SK-N-SH (cell line): Measurements from ENCODE around the gene RFC5. TPM values are rescaled to one million over a fixed set of nuclear protein-coding genes. Genes with fewer than 3 reads are reported as not detected.

Source experiments
- CTCF ChIA-PET: fragments of 300-600, 350-600 bp; formaldehyde crosslinking; extraction: SDS; loops from one replicate; lab custom pipeline; 2021; lab: Yijun Ruan, JAX
- POLR2A ChIA-PET: fragments of 350-600 bp; sonication (Branson Sonifier 250); formaldehyde crosslinking; extraction: SDS; loops from one replicate; lab custom pipeline; 2020; ENCODE audit warnings: antibody characterized with exemption, inconsistent platforms; lab: Yijun Ruan, JAX
- DNase-seq: peaks from one replicate; pipeline ENCODE4 v3.0.0; 2012
- H2AFZ ChIP-seq: fragments of 200-600 bp; sonication (generic); 2 replicates; pipeline ENCODE4 v1.8.1; 2016; ENCODE audit warnings: antibody characterized with exemption, mild to moderate bottlenecking, low read depth
- H3F3A ChIP-seq: fragments of 200-600 bp; sonication (generic); replicated peaks from 2 replicates; pipeline ENCODE3; 2016; ENCODE audit warnings: antibody characterized with exemption, mild to moderate bottlenecking; ENCODE audit not compliant: insufficient read depth
- H3K27ac ChIP-seq, 2 experiments: fragments of 200-500 bp in 1 of 2; fragments of 200-600 bp in 1 of 2; sonication (Bioruptor generic) in 1 of 2; sonication (generic), shearing (Covaris generic) in 1 of 2; 2 replicates each; pipeline versions ENCODE4 v1.5.1 to v1.6.1; 2014 to 2016; ENCODE audit warnings: low read depth in 2 of 2, inconsistent platforms in 1 of 2, low read length in 1 of 2, mild to moderate bottlenecking in 1 of 2, mixed read lengths in 1 of 2
- H3K27me3 ChIP-seq: fragments of 200-600 bp; sonication (generic), shearing (Covaris generic); 2 replicates; pipeline ENCODE4 v1.6.1; 2016; ENCODE audit warnings: mixed run types; ENCODE audit not compliant: insufficient read depth
- H3K36me3 ChIP-seq, 2 experiments: fragments of 200-500 bp in 1 of 2; fragments of 200-600 bp in 1 of 2; sonication (Bioruptor generic) in 1 of 2; sonication (generic) in 1 of 2; replicated peaks in 1 of 2; 2 replicates each; pipeline versions ENCODE3 to v1.5.1; 2014 to 2016; ENCODE audit warnings: low read length in 1 of 2, mild to moderate bottlenecking in 1 of 2; ENCODE audit not compliant: insufficient read depth in 2 of 2, control insufficient read depth in 1 of 2
- H3K4me1 ChIP-seq, 2 experiments: fragments of 200-500 bp in 1 of 2; fragments of 200-600 bp in 1 of 2; sonication (Bioruptor generic) in 1 of 2; sonication (generic), shearing (Covaris generic) in 1 of 2; 2 replicates each; pipeline versions ENCODE4 v1.5.1 to v1.6.1; 2014 to 2016; ENCODE audit warnings: low read depth in 1 of 2, low read length in 1 of 2, mixed run types in 1 of 2; ENCODE audit not compliant: insufficient read depth in 2 of 2, control insufficient read depth in 1 of 2
- H3K4me2 ChIP-seq: fragments of 200-600 bp; sonication (generic), shearing (Covaris generic); 2 replicates; pipeline ENCODE4 v1.6.1; 2017; ENCODE audit warnings: mixed run types
- H3K4me3 ChIP-seq, 2 experiments: fragments of 200-500 bp in 1 of 2; fragments of 200-600 bp in 1 of 2; sonication (Bioruptor generic) in 1 of 2; sonication (generic), shearing (Covaris generic) in 1 of 2; 2 replicates each; pipeline versions ENCODE4 v1.5.1 to v1.8.1; 2014 to 2016; ENCODE audit warnings: low read depth in 2 of 2, inconsistent platforms in 1 of 2, low read length in 1 of 2, mild to moderate bottlenecking in 1 of 2, mixed read lengths in 1 of 2, moderate library complexity in 1 of 2
- H3K79me2 ChIP-seq: fragments of 200-600 bp; sonication (generic); 2 replicates; pipeline ENCODE4 v1.8.1; 2017; ENCODE audit warnings: mild to moderate bottlenecking; ENCODE audit not compliant: insufficient read depth
- H3K9ac ChIP-seq: fragments of 200-600 bp; sonication (generic); 2 replicates; pipeline ENCODE4 v1.6.1; 2017; ENCODE audit warnings: mixed run types
- H3K9me2 ChIP-seq: fragments of 200-600 bp; sonication (generic); 2 replicates; pipeline ENCODE4 v1.6.1; 2017; ENCODE audit warnings: mixed run types
- H3K9me3 ChIP-seq: fragments of 200-600 bp; sonication (generic); 2 replicates; pipeline ENCODE4 v1.6.1; 2017; ENCODE audit warnings: mixed run types, mild to moderate bottlenecking, moderate library complexity
- H4K20me1 ChIP-seq: fragments of 200-600 bp; sonication (generic); 2 replicates; pipeline ENCODE4 v1.6.1; 2017; ENCODE audit warnings: mild to moderate bottlenecking, mixed run types; ENCODE audit not compliant: insufficient read depth
- CHD2 ChIP-seq: fragments of 150-350 bp; IDR thresholded peaks from 2 replicates; pipeline ENCODE4 v1.6.1; 2018; ENCODE audit warnings: low read length; ENCODE audit not compliant: partially characterized antibody
- EP300 ChIP-seq, 2 experiments: IDR thresholded peaks; 2 replicates each; pipeline versions ENCODE4 v1.4.0 to v1.6.1; 2012; ENCODE audit warnings: borderline replicate concordance in 1 of 2, low read depth in 1 of 2, low read length in 1 of 2
- EZH2phosphoT487 ChIP-seq: fragments of 200-600 bp; sonication (generic); IDR thresholded peaks from 2 replicates; pipeline ENCODE4 v1.6.1; 2017; ENCODE audit warnings: low read depth, mixed run types, mild to moderate bottlenecking, antibody characterized with exemption, moderate library complexity, borderline replicate concordance
- FOSL2 ChIP-seq: IDR thresholded peaks from 2 replicates; pipeline ENCODE4 v1.4.0; 2012; ENCODE audit warnings: low read depth, mild to moderate bottlenecking, moderate library complexity, borderline replicate concordance
- FOXJ3 ChIP-seq: sonication (generic); formaldehyde crosslinking; IDR thresholded peaks from 2 replicates; pipeline ENCODE4 v1.5.1; 2020; ENCODE audit warnings: mild to moderate bottlenecking, missing genetic modification reagents
- FOXM1 ChIP-seq: IDR thresholded peaks from 2 replicates; pipeline ENCODE4 v1.4.0; 2012; ENCODE audit warnings: low read depth, mild to moderate bottlenecking
- GABPA ChIP-seq: IDR thresholded peaks from 2 replicates; pipeline ENCODE4 v1.4.0; 2012; ENCODE audit warnings: low read depth, mild to moderate bottlenecking
- MAX ChIP-seq: IDR thresholded peaks from 2 replicates; pipeline ENCODE4 v1.4.0; 2012; ENCODE audit warnings: low read depth
- NFIC ChIP-seq: IDR thresholded peaks from 2 replicates; pipeline ENCODE4 v1.4.0; 2012; ENCODE audit warnings: borderline replicate concordance
- NRF1 ChIP-seq: IDR thresholded peaks from 2 replicates; pipeline ENCODE4 v1.6.1; 2012; ENCODE audit warnings: low read depth, mild to moderate bottlenecking, low read length
- PBX3 ChIP-seq: IDR thresholded peaks from 2 replicates; pipeline ENCODE4; 2012
- REST ChIP-seq: IDR thresholded peaks from 2 replicates; pipeline ENCODE4 v1.6.1; 2012; ENCODE audit warnings: mild to moderate bottlenecking, low read depth, low read length, moderate library complexity
- TCF12 ChIP-seq: IDR thresholded peaks from 2 replicates; pipeline ENCODE4 v1.4.0; 2012
- TEAD4 ChIP-seq: IDR thresholded peaks from 2 replicates; pipeline ENCODE4 v1.4.0; 2012; ENCODE audit warnings: mild to moderate bottlenecking, borderline replicate concordance; ENCODE audit not compliant: insufficient read depth
- USF1 ChIP-seq: IDR thresholded peaks from 2 replicates; pipeline ENCODE4 v1.4.0; 2012; ENCODE audit warnings: low read depth, borderline replicate concordance
- WGBS: methylation state at CpG from one replicate; pipeline ENCODE4 v1.1.6; 2017; ENCODE audit warnings: low lambda C conversion rate; 5-methylcytosine and 5-hydroxymethylcytosine counted together
- polyA plus RNA-seq, 3 experiments: library from polyadenylated mRNA; depleted of rRNA; stranded (reverse); fragments of >200 nt; gene quantifications; 2 replicates each; pipeline ENCODE4 v1.2.3, GENCODE V29; 2012

RFC5 gene
- polyA plus RNA-seq, 1 of the 3 experiments (the other 2 are of a cell fraction): 15.3 TPM

- H4K20me1 ChIP-seq: no peaks in the 10 kb centered on the region
- no peak overlapping the region for H2AFZ ChIP-seq
- no peak for DNase-seq
- peaks cover 0 to 8% of the 10 kb centered on the region in 2 experiments for H3K36me3 ChIP-seq
- H3K79me2 ChIP-seq: peaks cover 89% of the 10 kb centered on the region
- TF ChIP-seq FOXM1: no peak
- no peak for TF ChIP-seq NRF1
- TF ChIP-seq FOXJ3 (CRISPR knock-in tag): no peak
- TF ChIP-seq MAX: no peak
- TF ChIP-seq REST: no peak
- TF ChIP-seq NFIC: no peak
- TF ChIP-seq TCF12: no peak
- no peak for TF ChIP-seq EP300 (IDR thresholded peaks at IDR 0.05; ENCODE audit: borderline replicate concordance in 1 of 2, low read depth in 1 of 2, low read length in 1 of 2)
- TF ChIP-seq GABPA: no peak
- TF ChIP-seq USF1: no peak
- no peak for TF ChIP-seq TEAD4
- TF ChIP-seq CHD2: no peak
- no peak for TF ChIP-seq PBX3
- no peak for TF ChIP-seq EZH2phosphoT487
- TF ChIP-seq FOSL2: no peak
- H3K4me3 ChIP-seq: 0 out of 4 replicates have a peak overlapping the region, but pooled peaks of 1 of the 2 experiments have one; percentile 78
- peak overlapping the region; percentile 76; the same call in 1 of the 2 replicates for H3K9ac ChIP-seq
- peak overlapping the region in 1 of 2 experiments; percentile 88; a peak in 2 of 4 replicates for H3K27ac ChIP-seq
- CTCF ChIA-PET: interaction anchor here (1.2 kb wide), 1 partner anchor 62 kb away, joined by 4 read pairs; no protein-coding TSS in a partner anchor
- H3K9me3 ChIP-seq: no peaks in the 10 kb centered on the region
- H3K4me1 ChIP-seq: peaks cover 11 to 14% of the 10 kb centered on the region in 2 experiments; a peak in 3 of 4 replicates
- H3F3A ChIP-seq: peaks cover 36% of the 10 kb centered on the region
- 96% methylated on average over 8 of the region's 8 CpGs for WGBS
- no peaks in the 10 kb centered on the region for H3K9me2 ChIP-seq
- peak overlapping the region; percentile 88; the same call in 1 of the 2 replicates for H3K4me2 ChIP-seq
- no peaks in the 10 kb centered on the region for H3K27me3 ChIP-seq
- POLR2A ChIA-PET: no interaction called here
Measured at GRCh38 chr12:118058881-118059280, 42.4 kb downstream of the RFC5 start.
